Left cardiac atrium (tissue), 4 donors: ENCODE data around the gene KPNA1. TPM values are rescaled to one million over a fixed set of nuclear protein-coding genes. Genes with fewer than 3 reads are reported as not detected.

ENCODE experiments used
- ATAC-seq, 2 donors: fragments of 200-7000 bp; cut with Tn5 transposase; one replicate each; pipeline ENCODE4 v1.9.1; 2020; ENCODE audit warnings: mild to moderate bottlenecking in 2 of 2, moderate library complexity in 2 of 2
- DNase-seq: peaks from one replicate; pipeline ENCODE4 v3.0.0-alpha.2; 2020
- intact Hi-C, 2 donors: fragments of 100-400 bp; cut with DNase I; formaldehyde crosslinking; loops; one replicate each; pipeline versions ENCODE4 v1.14.1 to v1.15.1; 2022 to 2023
- long read RNA-seq: library from polyadenylated mRNA; unstranded; transcript quantifications from one replicate; pipeline ENCODE4 v2.0.0, GENCODE V29; 2021
- total RNA-seq, 2 donors: library from RNA; stranded (reverse); fragmentation: NEBNext Ultra II Directional; extraction: Animal tissue kit (Norgen Biotek cat#: 25700); gene quantifications; one replicate each; pipeline ENCODE4 v1.2.1, GENCODE V29; 2021
- donor health status: DM: no; HTN: yes; CAD: no.
- donor health status: DM: no; HTN: yes; CAD: no; lungs with severe emphysema.
- donor health status: DM: yes; HTN: yes; CAD: no.
- donor health status: Dilated cardiomyopathy.

The KPNA1 gene
- total RNA-seq, result 10 to 100 TPM; 44.3 to 63.4 TPM
- long read RNA-seq, full-length matches to known transcripts, result 48 of 56 reads
- long read RNA-seq, partial matches to known transcripts, result 3 of 56 reads
- long read RNA-seq, other reads (novel, unspliced or antisense), result 5 of 56 reads

DNA sequence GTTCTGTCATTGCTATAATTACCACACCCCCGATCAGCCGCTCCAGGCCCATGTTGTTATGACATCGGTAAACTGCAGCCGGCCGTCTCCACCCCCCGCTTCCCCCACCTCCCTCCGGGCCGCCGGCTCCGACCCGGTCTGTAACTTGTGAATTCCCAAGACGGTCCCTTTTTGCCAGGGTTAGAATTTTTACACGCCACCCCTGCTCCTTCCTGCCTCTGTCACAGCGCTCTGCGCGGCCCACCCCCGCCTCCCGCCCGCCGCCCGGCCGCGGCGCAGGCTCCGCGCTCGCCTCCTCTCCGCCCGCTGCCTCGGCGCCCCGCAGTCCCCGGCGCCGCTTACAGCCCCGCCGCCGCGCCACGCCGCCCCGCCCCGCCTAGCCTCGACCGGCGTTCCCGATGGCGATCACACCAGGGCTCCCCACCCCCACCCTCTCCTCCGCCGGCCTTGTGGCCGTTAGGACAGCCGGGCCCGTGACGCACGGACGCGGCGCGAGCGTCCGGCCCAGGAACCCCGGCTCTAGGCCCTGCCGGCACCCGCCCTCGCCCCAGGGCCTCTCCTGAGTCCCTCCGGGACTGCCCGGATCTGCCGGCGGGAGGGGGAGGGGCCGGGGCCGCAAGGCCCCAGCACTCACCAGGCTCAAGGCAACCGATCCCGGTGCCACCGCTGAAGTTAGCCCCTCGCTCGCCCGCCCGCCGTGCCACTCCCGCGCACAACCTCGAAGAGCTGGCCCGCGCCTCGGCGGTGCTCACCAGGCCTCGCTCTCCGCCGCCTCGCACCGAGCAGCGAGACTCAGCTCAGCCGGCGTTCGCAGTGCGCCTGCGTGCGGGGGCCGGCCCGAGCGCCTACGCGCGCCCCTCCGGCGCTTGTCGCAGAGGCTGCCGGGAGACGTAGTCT lies at the start of gene KPNA1:
KPNA1 (minus strand) TSS at position 817 of the 897 bp plus-strand sequence. CDS start 18,374 bp downstream, outside the sequence.
- intact Hi-C loops, result no loop called here
- ATAC-seq, result peak; percentile 96 to 98

DNA sequence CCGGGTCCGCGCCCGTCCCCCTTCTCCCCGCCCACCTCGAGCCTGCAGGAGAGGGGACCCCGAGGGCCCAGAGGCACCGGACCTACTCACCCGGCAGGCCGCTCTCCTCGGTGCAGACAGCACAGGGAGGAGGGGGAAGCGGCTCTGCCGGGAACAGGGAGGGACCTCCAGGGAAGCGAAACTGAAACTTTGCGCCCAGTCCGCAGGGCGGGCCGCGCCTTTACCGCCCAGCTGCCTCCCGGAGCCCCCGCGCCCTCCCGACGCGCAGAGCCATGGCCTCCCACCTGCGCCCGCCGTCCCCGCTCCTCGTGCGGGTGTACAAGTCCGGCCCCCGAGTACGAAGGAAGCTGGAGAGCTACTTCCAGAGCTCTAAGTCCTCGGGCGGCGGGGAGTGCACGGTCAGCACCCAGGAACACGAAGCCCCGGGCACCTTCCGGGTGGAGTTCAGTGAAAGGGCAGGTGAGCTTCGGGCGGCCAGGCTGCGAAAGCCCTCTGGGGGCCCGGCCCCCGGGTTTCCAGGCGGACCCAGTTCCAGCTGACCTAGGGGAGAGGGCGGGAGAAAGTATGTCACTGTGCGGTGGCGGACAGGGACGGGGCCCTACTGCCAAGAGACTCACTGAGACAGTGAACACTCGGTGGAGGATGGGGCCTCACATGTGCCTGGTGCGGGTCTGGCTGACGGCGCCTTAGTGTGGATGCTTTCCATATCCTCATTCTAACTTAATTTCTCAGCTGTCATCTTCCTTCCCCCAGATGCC lies 49.6 kb upstream of the KPNA1 start, which contains the start of the genes DTX3L and PARP9:
DTX3L (plus strand) TSS at position 184 of the 758 bp plus-strand sequence; CDS start at position 273, 89 bp downstream.
PARP9 (minus strand) TSS at position 146 of the 758 bp plus-strand sequence. CDS start 4,680 bp downstream, outside the sequence.
- intact Hi-C loops, result loop anchor here in 1 of 2 donors (5.0 kb wide), 1 partner anchor 113 kb away; no protein-coding TSS in a partner anchor
- peak; percentile 99 for ATAC-seq
- DNase-seq, result peak; percentile 89

More for the DNA sequence above, at the start of gene KPNA1:
- peak; percentile 88 for DNase-seq

DNA sequence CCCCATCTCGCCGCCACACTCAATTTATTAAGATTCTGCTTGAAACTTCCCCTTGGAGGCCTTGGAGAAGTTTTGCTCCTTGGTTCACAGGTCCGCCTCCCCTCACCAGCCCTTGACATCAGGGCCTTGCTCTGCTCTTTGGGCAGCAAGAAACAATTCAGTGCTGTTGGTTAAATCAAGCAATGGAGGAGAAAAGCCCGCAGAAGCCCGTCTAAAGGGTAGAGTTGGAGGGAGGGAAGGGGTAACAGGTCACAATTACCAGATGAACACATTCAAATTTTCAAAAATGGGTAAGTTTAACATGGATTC lies 48.9 kb upstream of the KPNA1 start:
- intact Hi-C loops, result loop anchor here in 1 of 2 donors (5.0 kb wide), 1 partner anchor 114 kb away; no protein-coding TSS in a partner anchor
- ATAC-seq (peak; percentile 9 to 32), DNase-seq (no peak)

DNA sequence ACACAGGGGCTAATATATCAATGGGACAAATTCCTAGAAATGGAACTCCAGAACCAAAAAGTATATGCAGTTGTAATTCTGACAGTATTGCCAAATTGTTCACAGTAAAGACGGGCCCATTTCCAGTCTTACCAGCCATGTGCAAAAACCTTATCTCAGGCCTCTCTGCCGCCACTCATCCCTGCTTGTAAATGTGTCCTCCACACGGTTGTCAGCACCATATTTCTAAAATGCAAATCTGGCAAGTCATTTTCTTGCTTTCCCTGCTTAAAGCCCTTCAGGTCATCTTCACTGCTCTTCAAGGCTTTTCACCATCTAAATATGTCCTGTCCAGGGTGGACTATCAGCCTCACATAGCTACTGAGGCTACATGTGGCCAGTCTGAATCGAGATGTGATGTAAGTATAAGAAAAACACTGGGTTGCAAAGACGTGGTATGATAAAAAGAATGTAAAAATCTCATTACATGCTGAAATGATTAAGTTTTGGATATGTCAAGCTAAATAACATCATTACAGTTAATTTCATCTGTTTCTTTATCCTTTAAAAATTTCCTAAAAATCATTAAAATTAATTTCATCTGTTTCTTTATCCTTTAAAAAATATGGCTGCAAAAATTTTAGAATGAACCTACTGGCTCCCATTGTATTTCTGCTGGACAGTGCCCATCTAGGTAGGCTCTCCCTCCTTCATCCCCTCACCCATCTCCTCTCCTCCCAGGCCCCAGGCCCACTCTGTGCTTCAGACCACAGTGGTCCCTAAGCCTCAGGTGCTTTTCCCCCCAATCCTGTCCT lies 48.4 kb upstream of the KPNA1 start:
- intact Hi-C loops, result loop anchor here in 1 of 2 donors (5.0 kb wide), 1 partner anchor 114 kb away; no protein-coding TSS in a partner anchor
- DNase-seq (no peak), ATAC-seq (no peak)

DNA sequence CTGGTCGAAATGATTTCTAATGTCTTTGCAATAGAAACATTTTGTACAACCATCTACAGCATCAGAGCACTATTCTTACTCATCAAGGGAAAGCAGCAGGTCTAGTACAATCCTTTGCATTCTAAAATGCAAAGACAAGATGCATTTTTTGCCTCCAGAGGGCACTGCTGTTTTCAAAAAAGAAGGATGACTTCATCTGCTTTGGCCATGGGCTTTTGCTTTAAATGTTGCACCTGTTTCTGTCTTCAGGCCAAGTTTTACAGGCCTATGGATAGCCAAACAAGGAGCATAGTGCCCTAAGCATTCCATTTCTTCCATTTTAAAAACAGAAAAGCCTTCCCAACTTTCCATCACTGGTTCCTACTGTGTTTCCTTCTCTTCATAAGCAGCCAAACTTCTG lies 45.9 kb upstream of the KPNA1 start:
- no peak for ATAC-seq
- intact Hi-C loops, result loop anchor here (2.0 to 5.0 kb wide), 2 partner anchors 117 to 118 kb away; no protein-coding TSS in a partner anchor
- no peak for DNase-seq

DNA sequence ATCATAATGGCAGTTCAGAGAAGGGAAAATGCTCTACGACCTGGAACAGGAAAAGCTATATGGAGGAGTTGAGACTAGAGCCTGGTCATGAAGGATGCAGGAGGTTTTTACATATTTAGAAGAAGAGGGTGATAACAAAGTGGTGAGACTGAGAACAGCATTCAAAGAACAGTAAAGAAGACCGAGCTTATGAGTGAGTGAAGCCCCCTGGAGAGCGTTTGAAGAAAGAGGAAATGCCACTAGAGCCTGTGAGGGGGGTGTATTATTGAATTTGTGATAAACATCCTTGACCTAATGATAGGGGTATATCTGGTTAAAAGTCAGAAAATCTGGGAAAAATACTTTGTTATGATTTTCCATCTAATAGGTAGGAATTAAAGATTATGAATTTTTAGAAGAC lies 45.2 kb upstream of the KPNA1 start:
- ATAC-seq, result no peak
- intact Hi-C loops, result loop anchor here (2.0 to 5.0 kb wide), 2 partner anchors 117 to 119 kb away; no protein-coding TSS in a partner anchor
- no peak for DNase-seq

DNA sequence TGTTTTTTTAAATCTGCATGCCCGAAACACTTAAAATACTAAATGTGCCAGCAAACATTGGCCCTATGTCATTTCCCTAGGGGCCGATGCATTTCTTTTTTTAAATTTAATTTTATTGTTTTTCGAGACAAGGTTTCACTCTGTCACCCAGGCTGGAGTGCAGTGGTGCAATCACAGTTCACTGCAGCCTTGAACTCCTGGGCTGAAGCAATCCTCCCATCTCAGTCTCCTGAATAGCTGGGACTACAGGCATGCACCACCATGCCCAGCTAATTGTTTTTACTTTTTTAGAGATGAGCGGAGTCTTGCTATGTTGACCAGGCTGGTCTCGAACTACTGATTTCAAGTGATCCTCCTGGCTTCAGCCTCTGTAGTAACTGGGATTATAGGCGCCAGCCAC lies 43.9 kb upstream of the KPNA1 start:
- ATAC-seq (no peak), DNase-seq (no peak)
- intact Hi-C loops, result no loop called here

DNA sequence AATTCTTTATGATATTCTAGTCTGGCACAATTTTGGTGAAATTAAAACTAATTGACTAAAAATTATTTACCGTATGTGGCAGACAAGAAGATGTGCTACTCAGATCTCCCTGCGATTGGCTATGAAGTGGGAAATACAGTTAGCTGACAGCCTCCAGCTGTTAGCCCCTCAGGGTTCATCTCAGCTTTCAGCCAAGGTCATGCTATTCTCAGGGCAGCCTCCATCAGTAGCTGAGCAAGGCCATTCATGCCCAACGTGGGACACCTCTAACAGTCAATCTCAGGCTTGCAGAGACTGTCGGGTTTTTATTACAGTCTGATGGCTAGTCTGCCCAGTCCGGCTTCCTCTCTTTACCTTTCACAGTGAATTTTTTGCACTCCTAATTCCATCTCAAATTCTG lies 42.6 kb upstream of the KPNA1 start:
- DNase-seq, result no peak
- ATAC-seq, result no peak
- intact Hi-C loops, result no loop called here

DNA sequence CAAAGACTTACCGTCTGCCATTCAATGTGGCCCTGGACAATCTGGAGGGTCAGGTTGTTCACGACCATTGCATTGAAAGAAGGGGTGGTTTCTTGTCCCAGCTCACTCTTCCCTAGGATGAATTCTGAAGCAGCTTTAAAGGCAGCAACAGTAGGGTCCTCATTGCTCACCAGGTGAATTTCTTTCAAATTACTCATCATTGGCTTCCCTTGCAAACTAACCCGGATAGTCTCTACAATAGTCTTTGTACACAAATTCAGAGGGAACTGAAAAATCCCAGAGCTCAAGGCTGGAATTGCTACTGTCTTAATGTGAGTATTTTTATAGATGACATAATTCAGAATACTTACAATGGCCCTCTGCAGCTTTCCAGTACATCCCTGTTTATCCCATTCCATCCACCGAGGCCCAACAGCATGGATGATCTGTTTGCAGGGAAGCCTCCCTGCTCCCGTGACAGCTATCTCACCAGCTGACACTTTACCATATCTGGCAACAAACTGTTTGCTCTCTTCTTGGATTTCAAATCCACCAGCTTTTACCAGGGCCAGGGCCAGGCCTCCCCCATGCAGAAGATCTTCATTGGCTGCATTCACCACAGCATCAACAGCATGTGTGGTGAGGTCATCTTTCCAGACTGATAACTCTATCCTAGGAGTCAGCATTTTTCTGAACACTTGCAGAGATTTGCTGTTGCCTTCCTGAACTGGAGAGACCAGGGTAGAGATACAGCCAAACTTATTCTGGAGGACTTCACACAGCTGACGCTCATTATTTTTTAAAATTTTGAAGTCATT lies 40.7 kb upstream of the KPNA1 start:
- DNase-seq (no peak), ATAC-seq (peak; percentile 86 to 91)
- intact Hi-C loops, result no loop called here

DNA sequence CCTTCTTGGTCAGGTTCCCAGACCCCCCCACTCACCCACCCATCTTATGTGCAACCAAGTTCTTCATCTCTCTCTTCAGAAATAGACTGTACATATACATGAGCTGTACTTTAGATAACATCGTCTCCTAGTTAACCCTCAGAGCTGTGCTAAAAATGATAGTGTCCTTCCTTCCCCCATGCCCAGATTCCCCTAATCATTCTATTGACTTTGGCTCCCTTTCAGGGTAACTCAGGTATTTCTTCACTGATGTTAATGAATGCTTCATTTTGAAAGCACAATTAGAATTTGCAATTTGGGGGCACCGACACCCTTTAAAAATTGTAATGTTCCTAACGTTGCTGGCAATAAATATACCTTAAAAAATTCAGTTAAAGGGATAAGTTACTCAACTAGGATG lies 38.4 kb upstream of the KPNA1 start:
- intact Hi-C loops, result no loop called here
- no peak for DNase-seq
- no peak for ATAC-seq

DNA sequence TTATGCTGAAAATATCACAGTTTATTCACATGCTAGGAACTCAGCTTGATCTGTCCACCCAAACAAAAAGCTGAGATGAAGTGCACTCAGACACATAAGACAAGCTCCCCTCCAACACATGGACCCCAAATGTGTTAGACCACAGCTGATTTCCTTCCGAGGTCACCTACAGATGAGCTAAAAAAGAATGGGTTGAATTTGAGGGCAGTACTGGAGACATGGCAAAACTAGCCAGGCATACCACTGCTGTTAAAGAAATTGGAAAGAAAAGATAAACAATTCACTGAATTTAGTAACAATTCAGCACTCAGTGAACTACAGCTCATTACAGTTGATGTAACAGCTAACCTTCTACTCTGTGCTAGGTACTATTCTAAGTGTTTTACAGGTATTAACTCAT lies 33.9 kb upstream of the KPNA1 start:
- DNase-seq (no peak), ATAC-seq (no peak)
- intact Hi-C loops, result no loop called here

DNA sequence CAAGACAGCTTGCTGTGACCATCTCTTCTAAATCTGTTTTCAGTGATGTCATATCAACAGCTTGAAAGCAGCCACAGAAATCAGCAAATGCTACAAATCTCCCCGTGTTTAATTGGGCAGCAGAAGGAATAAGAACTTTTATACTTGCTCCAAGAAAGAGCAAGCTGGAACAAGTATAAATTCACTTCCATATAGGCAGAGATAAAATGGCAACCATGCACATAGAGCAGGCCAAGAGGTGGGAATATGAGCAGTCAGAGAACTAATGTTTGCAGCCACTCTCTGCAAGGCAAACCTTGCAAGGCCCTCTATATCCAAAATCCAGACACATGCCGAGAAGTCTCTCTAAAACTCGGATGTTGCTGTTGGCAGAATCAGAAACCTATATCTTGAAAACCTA lies 33.3 kb upstream of the KPNA1 start:
- ATAC-seq (no peak), DNase-seq (no peak)
- intact Hi-C loops, result no loop called here

DNA sequence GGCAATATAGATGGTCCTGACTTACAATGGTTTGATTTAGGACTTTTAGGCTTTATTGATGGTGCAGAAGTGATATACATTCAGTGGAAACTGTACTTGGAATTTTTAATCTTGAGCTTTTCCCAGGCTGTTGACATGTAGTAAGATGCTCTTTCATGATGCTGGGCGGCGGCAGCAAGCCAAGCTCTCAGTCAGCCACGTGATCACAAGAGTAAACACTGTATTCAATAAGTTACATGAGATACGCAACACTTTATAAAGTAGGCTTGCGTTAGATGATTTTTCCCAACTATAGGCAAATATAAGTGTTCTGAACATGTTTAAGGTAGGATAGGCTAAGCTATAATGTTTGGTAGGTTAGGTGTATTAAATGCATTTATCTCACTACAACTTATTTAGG lies 31.4 kb upstream of the KPNA1 start:
- ATAC-seq, result no peak
- intact Hi-C loops, result no loop called here

DNA sequence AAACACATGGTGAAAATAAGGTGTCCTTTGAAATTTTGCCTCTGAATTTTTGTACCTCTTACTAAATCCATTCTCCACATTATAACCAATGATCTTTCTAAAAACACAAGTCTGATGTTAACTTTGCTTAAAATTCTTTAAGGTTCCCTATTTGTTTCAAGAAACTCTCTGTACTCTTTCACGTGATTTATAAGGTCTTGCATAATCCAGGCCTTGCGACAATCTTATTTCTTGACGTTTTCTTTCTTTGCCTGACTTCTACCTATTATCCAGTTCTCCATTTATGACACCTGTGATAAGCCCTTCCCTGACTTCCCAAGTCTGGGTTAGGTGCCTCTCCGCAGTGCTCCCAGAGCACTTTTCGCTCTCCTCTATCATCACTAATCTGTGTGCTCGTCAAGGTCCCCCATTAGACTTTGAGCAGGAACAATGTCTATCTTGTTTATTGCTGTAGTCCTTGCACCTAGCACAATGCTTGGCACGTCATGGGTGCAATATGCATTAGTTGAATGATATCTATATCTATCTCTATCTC lies 24.3 kb upstream of the KPNA1 start:
- no peak for DNase-seq
- no peak for ATAC-seq
- intact Hi-C loops, result no loop called here

More for the DNA sequence above, 31.4 kb upstream of the KPNA1 start:
- no peak for DNase-seq

DNA sequence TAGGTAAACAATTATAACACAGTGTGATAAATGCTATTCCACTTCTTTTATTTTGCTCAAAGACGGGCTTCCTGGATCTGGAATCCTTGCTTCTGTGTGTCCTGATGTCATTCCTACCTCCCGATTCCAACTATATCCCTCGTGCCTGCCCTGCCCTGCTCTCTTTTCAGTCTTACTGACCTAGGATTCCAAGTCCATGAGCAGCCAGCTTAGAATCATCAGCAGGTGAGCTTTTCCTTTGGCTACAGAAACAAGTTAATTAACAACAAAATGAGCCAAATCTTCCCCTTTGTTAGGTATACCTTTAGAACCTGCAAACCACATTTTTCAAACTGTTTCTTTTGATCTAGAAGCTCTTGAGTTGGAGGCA lies 21.9 kb upstream of the KPNA1 start:
- DNase-seq (no peak), ATAC-seq (no peak)
- intact Hi-C loops, result no loop called here

DNA sequence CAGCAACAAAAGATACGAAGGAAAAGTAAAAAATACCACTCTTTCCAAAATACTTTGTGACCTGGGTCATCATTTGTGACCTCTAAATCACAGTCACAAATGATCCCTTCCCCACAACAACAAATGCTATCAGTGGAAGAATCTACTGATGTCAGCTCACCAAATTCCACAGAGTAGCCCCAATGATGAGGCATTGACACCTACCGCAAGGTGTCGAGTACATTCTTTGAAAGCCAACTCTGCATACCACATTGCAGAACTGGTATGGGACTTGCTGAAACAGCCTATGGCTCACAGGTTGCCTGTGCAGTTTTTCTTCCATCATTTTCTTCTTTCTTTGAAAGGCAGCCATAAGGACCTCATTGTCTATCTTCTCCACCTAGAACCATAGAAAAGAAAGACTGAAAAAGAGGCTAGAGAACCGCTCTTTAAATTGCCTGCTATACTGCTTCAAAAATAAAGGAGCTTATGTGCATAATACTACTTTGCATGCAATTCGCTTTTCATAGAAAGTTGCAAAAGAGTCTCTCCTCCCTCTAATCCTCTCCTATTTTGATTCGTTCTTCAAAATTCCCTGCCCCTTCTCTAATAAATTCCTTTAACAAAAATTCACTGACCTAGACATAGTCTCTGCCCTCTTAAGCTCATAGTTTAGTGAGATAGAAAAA lies 21.4 kb upstream of the KPNA1 start:
- intact Hi-C loops, result no loop called here
- DNase-seq (no peak), ATAC-seq (no peak)

DNA sequence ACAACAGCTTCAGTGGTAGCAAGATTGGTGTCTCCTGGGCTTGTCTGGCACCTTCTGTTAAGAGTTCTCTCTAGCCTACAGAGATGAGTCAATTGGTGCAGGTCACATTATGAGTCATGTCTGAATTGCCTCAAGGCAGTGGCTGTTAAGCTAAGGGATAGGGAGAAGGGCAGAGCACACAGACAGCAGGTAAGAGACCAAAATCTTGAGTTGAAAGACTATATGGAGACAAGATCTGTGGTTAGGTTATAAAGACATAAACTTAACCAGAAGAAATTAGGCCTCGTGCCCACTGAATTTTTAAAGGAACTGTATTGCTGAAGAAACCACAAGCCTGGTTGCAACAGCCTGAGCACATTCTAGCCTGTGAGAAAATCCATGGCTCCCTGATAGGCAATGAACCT lies 19.2 kb upstream of the KPNA1 start:
- intact Hi-C loops, result no loop called here
- ATAC-seq (peak in 1 of 2 donors; percentile 88), DNase-seq (no peak)
